ENCODE results near the gene CHD6.

- no peak for TF ChIP-seq CTCF (conservative IDR thresholded peaks at IDR 0.05 in 1 of 2, IDR thresholded peaks at IDR 0.05 in 1 of 2; ENCODE audit: extremely low read depth in 1 of 2, insufficient read depth in 1 of 2, low read depth in 1 of 2, low read length in 2 of 2)
- no peak for TF ChIP-seq EZH2 (IDR thresholded peaks at IDR 0.05; ENCODE audit: borderline replicate concordance, low read length)
These were observed 209.9 kb downstream of the CHD6 start for GRCh38 chr20:41408156-41408794.

Data from mammary epithelial cell (primary cell).